CD4-positive, alpha-beta T cell treated with Interleukin-4 for 4 hours (primary cell): ENCODE data around the gene IQCE.
"Not testable (repeated sequence)": the region's sequence is repeated elsewhere in the genome, so short reads cannot be mapped to it uniquely, and the experiment has no call there.

Experiments used
- DNase-seq: peaks from one replicate; pipeline ENCODE4 v3.0.0-alpha.2; 2020

IQCE gene

DNA sequence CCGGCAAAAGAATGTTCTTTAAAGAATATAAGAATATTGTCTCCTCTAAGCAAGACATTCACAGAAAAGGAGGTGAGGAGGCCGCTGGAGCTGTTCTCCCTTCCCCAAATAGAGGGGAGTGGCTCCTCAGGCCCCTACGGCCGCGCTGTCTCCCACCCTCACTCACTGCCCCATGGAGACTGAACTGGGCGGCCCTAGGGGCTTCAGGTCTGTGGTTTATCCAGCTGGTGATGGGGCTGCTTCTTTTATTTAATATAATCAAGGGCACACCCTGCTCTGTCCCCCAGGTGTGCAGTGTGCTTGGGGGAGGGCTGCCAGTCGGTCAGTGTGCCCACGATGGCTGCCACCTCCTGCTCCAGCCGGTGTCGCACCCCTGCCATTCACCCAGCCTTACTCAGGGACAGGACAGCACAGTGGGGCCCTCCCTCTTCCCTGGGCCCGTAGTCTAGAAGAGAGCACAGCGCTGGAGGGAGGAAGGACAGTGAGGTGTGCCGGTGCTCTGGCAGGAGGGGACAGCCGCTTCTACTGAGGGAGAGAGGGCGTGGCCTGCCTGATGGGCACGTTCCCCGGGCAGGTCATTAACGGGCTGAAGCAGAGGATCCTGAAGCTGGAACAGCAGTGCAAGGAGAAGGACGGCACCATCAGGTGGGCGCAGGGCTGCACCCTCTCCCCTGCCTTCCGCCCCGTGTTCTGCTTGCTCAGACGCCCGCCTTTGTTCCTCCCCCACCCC is 23.4 kb downstream of the IQCE start:
- no peak for DNase-seq

- no peak for DNase-seq
Observed at GRCh38 chr7:2583798-2584580, 25.2 kb downstream of the IQCE start.

GRCh38 chr7:2585446-2585845 is 26.7 kb downstream of the IQCE start:
- no peak for DNase-seq

DNA sequence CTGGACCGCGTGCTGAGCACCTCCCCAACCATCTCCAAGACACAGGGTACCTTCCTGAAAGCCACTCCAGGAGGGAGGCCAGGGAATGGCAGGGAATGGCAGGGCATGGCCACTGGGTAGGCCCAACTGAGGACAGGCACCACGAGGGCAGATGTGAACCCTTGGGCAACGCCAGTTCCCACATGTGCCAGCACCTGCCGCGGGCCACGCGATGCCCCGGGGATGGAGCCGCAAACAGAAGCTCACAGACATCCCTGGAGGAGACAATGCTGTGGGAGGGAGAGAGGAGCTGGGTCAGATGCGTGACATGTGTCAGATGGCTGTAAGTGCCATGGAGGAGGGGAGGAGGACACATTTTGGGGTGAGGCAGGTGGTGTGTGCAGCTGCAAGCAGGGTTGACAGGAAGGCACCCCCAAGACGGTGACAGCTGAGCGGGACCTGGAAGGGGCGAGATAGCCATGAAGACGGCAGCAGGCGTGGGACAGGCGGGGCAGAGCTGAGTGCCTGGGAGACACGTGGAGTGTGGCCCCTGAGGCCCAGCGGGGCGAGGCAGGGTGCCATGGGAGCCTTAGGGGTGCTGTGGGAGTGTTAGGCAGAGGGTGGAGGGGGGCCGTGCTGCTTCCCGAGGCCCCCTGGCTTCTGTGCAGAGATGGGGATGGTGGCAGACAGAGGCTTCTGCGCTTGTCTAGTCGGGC is 27.7 kb downstream of the IQCE start:
- no peak for DNase-seq

- DNase-seq, result no peak
Observed at GRCh38 chr7:2587134-2587533, 28.4 kb downstream of the IQCE start.

DNA sequence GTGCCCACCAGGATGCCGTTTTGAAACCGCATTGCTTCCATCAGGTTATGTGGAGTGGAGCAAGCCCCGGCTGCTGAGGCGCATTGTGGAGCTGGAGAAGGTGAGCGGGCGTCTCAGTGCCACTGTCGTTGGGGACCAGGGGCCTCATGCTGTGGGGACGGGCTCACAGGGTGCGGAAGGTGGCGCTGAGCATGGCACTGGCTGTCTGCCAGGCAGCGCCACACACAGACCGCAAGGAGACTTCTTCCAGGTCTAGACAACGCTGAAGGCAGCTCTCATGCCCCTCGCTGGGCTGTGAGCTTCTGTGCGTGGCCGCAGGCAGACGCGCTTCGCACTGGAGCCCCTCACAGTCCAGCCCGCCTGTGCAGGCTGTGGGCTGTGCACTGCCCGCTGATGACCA is 29.0 kb downstream of the IQCE start:
- DNase-seq, result no peak

DNA sequence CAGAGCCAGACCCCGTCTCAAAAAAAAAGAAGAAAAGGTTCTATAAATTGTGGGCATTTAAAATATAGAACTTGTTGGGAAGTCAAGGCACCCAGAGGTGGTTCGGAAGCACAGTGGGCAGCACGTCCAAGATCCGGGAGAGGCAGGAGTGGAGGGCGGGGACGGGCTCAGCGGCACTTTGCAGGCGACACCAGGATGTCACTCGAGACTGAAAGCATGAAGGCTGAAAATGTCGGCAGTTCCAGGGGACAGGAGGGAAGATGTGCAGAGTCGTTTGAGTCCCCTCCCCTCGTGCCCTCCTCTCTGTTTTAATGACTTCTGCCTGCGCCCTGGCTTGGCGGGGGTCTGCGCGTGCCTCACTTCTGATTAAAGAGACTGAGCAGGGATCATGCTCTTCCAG is 30.6 kb downstream of the IQCE start:
- no peak for DNase-seq

DNA sequence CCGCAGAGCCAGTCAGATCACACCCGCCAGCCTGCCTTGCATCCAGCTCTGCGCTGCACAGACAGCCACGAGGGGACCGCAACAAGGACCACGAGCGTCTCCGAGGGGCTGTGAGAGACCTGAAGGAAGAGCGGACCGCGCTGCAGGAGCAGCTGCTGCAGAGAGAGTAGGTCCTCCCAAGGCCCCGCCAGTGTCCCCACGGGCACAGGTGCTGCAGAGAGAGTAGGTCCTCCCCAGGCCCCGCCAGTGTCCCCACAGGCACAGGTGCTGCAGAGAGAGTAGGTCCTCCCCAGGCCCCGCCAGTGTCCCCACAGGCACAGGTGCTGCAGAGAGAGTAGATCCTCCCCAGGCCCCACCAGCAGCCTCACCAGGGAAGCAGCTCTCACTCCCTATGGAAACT is 31.2 kb downstream of the IQCE start:
- not testable (repeated sequence) for DNase-seq

- DNase-seq, result no peak
Observed at GRCh38 chr7:2592375-2592865, 33.6 kb downstream of the IQCE start.

GRCh38 chr7:2593036-2593727 is 34.4 kb downstream of the IQCE start:
- no peak for DNase-seq

GRCh38 chr7:2594599-2594998 is 35.8 kb downstream of the IQCE start:
- DNase-seq, result no peak

- DNase-seq, result no peak
Observed at GRCh38 chr7:2595258-2595860, 36.6 kb downstream of the IQCE start.

DNA sequence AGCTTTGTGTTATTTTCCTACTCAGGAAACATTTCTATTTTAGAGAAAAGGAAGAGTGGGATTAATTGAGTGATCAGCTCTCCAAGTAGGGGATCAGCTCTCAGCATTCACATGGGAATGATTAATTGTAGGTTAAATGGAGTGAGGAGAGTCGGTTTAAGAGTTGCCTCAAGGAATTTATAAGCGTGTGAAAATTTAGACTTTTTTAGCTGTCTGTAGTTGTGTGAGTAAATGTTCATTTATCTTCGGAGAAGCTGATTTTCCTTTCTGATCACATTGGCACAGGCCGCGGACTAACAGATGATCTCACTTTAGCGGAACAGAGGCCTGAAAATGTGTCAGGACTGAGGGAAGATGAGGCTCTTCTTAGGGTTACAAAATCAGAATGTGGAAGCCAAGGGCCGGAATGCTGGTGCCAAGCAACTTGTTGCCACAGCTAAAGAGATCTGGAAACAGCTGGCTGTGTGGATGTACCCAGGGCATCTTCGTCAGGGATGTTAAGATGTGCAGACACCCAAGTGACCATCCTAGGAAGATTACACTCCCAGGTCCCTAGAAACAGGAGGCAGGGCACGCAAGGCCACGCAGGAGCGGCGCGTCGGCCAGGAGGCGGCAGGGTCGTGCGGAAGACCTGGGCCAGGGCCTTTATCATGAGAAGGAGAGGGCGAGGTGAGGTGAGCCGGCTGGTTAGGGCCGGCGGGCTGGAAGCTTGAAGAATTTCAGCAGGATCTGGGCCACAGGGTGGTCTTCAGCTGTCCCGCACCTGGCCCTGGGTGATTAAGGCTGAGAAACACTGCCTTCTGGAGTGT is 37.9 kb downstream of the IQCE start:
- DNase-seq, result no peak

DNA sequence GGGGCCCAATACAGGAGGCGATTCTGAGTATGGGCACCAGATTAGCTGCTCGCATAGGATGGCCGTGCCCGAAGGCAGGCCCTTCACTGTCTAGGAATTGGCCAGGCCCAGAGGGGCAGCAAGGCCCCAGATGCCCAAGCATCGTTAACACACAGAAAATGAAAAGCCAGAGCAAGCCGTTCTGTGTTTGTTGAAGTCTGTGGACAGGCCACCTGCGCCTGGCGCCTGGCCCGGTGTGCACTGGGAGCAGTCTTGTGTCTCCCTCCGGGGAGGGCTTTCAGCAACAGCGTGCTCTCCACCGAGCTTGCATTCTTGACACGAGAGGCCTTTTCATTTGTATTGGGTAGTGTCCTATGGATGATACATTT is 38.5 kb downstream of the IQCE start:
- no peak for DNase-seq

DNA sequence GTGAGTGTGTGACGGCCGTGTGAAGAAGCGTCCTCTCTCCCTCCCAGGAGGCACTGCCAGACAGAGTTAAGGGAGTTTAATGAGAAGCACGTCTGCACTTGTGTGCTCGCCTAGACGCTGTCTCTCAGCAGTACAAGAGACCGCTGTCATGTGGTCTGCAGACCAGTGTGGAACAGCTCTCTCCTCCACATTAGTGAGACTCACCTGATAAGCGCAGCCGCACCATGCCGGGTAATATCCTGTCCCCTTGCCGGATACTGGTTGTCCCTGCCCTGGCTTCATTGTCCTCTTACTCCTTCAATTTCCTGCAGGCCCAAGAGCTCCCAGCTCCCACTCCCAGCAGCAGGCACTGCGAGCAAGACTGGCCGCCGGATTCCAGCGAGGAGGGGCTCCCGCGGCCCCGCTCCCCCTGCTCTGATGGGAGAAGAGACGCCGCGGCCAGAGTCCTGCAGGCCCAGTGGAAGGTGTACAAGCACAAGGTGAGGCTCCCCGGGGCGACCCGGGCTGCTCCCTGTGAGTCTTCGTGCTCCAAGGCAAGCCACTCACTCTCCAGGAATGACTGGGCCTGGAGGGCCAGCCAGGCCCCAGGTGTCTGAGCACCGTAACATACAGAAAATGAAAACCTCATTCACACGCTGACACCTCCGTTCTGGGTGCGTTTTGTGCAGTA is 39.5 kb downstream of the IQCE start:
- no peak for DNase-seq

DNA sequence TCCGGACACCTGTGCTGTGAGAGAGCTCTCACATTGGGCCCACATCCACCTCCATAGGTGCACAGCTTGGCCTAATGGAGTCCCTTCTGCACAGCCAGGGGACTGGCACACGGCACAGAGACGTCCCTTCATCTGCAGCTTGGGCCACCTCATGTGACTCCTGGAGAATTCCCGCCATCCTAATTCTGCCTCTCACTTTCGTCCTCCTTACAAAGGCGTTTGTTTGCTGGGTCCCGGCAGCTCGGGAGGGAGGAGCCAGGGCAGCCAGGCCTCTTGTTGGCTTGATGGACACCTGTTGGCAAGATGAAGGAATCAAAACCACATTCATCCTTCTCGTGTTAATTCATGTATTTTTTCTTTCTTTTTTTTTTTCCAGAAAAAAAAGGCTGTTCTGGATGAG is 42.3 kb downstream of the IQCE start:
- no peak for DNase-seq

DNA sequence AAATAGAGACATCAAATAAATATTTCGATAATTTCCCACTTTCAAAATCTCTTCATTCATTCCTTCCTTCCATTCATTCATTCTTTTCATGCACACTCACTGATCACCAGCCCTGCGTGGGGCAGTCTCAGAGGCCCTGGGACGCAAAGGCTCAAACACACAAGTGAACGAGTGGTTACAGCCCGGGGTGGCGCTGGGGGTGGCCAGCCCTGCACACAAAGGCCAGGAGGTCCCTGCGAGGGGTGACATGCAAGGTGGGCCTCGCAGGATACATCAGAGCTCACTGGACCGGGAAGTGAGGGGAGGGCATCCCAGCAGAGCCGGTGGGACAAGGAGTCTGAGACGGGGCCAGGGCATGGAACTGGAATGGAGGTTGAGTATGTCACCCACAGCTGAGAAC is 43.1 kb downstream of the IQCE start:
- DNase-seq, result no peak

DNA sequence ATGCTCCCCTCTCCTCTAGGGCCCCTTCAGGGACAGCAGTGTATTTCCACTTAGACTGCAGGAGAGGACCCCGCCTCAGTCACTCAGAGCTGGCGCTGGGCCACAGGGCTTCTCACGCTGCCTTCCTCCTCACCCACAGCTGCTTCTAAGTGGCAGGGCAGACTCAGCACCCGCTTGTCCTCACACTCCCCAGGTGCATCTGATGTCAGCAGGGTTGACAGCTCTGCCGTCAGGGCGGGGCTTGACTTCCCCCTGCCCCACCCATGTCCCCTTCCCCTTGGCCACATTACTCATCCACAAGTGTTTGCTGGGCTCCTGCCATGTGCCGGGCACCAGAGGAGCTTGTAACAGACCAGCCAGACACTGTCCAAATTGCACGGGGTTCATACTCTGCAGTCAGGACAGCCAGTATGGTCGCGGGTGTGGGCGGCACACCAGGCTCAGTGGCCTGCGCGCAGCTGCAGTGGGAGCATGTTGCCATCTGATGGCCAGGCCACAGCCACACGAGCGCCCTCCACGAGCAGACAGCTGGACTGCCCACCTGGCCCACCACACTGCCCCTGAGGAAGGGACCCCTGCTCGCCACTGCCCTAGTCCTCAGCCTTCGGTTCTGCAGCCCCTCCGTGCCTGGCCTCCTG is 43.7 kb downstream of the IQCE start:
- no peak for DNase-seq

DNA sequence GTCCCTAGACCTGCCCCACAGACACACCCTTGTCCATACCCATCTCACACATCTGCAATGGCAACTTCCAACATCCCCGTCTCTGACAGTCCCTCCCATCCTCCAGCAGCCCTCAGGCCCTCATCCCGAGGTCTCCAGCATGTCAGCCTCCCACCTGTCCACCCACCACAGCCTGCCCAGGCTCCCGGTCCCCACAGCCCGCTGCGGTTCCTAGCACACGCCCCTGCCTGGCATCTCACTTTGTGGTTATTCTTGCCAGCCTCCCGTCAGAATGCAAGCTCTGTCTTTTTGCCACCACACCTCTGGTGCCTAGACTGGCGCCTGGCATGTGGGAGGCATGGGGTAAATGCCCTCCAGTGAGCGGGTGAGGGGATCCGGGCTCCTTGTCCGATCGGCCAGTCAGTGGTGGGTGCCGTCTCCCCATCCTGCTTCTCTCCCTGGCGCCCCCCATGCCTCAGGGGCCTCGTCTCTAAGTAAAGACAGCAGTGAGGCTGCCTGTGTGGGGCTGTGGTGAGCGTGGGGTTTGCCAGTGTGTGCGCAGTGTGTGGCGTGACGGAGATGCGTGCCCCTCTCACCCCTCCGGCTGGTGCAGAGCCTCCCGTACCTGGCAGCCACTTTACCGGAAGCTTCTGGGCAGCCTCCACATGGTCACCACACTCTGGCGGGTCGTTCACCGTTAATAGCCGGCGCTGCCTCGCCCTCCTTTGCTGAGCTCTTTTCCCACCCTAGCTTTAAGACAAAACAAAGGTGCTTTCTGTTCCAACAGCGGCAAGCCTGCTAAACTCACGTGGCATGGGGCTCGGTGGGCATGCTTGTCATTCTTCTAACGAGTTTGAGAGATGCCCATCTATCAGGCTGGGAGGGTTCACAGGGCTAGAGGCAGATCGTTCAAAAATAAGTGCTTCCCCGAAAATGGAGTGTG is 44.5 kb downstream of the IQCE start:
- no peak for DNase-seq
